HepG2 (cell line): ENCODE results near the gene GGPS1. TPM values are rescaled to one million over a fixed set of nuclear protein-coding genes. Genes with fewer than 3 reads are reported as not detected.

Experiments
- EED ChIP-seq: sonication (generic); formaldehyde crosslinking; IDR thresholded peaks from 2 replicates; pipeline ENCODE4 v1.5.0; 2020; ENCODE audit warnings: mild to moderate bottlenecking, missing genetic modification reagents
- GABPA ChIP-seq, 2 experiments: IDR thresholded peaks; 2 replicates each; pipeline ENCODE4 v1.6.1; 2011 to 2016; ENCODE audit warnings: low read depth in 2 of 2, low read length in 1 of 2, missing biosample characterization in 1 of 2, missing genetic modification characterization in 1 of 2
- KAT7 ChIP-seq: IDR thresholded peaks from 2 replicates; pipeline ENCODE4 v1.6.1; 2018; ENCODE audit warnings: borderline replicate concordance, missing compliant biosample characterization
- RXRB ChIP-seq: IDR thresholded peaks from 2 replicates; pipeline ENCODE4 v1.6.1; 2016; ENCODE audit warnings: borderline replicate concordance, missing genetic modification reagents, missing compliant biosample characterization
- SAFB2 ChIP-seq: sonication (generic); formaldehyde crosslinking; IDR thresholded peaks from 2 replicates; pipeline ENCODE4 v1.5.1; 2020; ENCODE audit warnings: missing genetic modification reagents, low read depth, mild to moderate bottlenecking, borderline replicate concordance
- ZBTB40 ChIP-seq, 2 experiments: fragments of 450-650 bp in 1 of 2; sonication (generic) in 1 of 2; formaldehyde crosslinking in 1 of 2; IDR thresholded peaks; 2 replicates each; pipeline versions ENCODE4 v1.6.1 to v1.8.0; 2016 to 2022; ENCODE audit warnings: antibody characterized with exemption in 1 of 2, mild to moderate bottlenecking in 1 of 2, missing genetic modification reagents in 1 of 2
- ZNF251 ChIP-seq: sonication (generic); formaldehyde crosslinking; IDR thresholded peaks from 2 replicates; pipeline ENCODE4 v1.9.0; 2021; ENCODE audit warnings: mild to moderate bottlenecking, missing genetic modification reagents
- ZNF382 ChIP-seq: sonication (generic); formaldehyde crosslinking; IDR thresholded peaks from 2 replicates; pipeline ENCODE4 v1.5.0; 2020; ENCODE audit warnings: missing genetic modification reagents, mild to moderate bottlenecking, borderline replicate concordance
- ZNF775 ChIP-seq: sonication (generic); formaldehyde crosslinking; IDR thresholded peaks from 2 replicates; pipeline ENCODE4 v1.4.0; 2020; ENCODE audit warnings: missing genetic modification reagents, mild to moderate bottlenecking, moderate library complexity, borderline replicate concordance
- ZXDC ChIP-seq: sonication (generic); formaldehyde crosslinking; IDR thresholded peaks from 2 replicates; pipeline ENCODE4 v1.5.0; 2020; ENCODE audit warnings: mild to moderate bottlenecking, missing genetic modification reagents
- polyA plus RNA-seq, 8 experiments: library from polyadenylated mRNA; depleted of rRNA in 3 of 8; stranded (reverse) in 7 of 8; unstranded in 1 of 8; fragments of >200 nt; fragmentation: Illumina TruSeq in 4 of 8; extraction: Trizol in 4 of 8; gene quantifications; 2 replicates each; pipeline versions ENCODE4 v1.2.1 to v1.2.3, GENCODE V29; 2011 to 2016; ENCODE audit warnings: low read depth in 4 of 8, missing spikeins in 1 of 8, mixed read lengths in 1 of 8; ENCODE audit not compliant: insufficient read depth in 1 of 8
- total RNA-seq, 5 experiments: library from RNA; depleted of rRNA; stranded (reverse); fragments of >200 nt; fragmentation: Illumina TruSeq; extraction: Trizol; gene quantifications; 2 replicates each; pipeline ENCODE4 v1.2.3, GENCODE V29; 2016; ENCODE audit warnings: low read depth in 1 of 5
- TF ChIP-seq, protein P1 (sequence below): sonication (generic); formaldehyde crosslinking; IDR thresholded peaks from 2 replicates; pipeline ENCODE4 v1.5.0; 2020; ENCODE audit warnings: mild to moderate bottlenecking, missing genetic modification reagents, borderline replicate concordance

GGPS1 gene
- total and polyA plus RNA-seq, 2 of the 13 experiments (the other 11 are each of a cell fraction or from before 2014, with no cell fraction given), result 28.8 to 42.6 TPM

GRCh38 chr1:235286667-235287066 is 41.7 kb upstream of the GGPS1 start (continued):
- TF ChIP-seq ZXDC (no peak), ZBTB40 (IDR thresholded peaks at IDR 0.05) (no peak), ZBTB40 (CRISPR knock-in tag; IDR thresholded peaks at IDR 0.05) (no peak), RXRB (no peak), SAFB2 (CRISPR knock-in tag) (no peak), EED (no peak), KAT7 (no peak), ZNF775 (CRISPR knock-in tag) (no peak), ZNF251 (CRISPR knock-in tag) (no peak), ZNF382 (CRISPR knock-in tag) (no peak), GABPA (IDR thresholded peaks at IDR 0.05; ENCODE audit: low read depth, low read length) (no peak), GABPA (CRISPR knock-in tag; IDR thresholded peaks at IDR 0.05; ENCODE audit: low read depth) (no peak)
- TF ChIP-seq, protein P1, sequence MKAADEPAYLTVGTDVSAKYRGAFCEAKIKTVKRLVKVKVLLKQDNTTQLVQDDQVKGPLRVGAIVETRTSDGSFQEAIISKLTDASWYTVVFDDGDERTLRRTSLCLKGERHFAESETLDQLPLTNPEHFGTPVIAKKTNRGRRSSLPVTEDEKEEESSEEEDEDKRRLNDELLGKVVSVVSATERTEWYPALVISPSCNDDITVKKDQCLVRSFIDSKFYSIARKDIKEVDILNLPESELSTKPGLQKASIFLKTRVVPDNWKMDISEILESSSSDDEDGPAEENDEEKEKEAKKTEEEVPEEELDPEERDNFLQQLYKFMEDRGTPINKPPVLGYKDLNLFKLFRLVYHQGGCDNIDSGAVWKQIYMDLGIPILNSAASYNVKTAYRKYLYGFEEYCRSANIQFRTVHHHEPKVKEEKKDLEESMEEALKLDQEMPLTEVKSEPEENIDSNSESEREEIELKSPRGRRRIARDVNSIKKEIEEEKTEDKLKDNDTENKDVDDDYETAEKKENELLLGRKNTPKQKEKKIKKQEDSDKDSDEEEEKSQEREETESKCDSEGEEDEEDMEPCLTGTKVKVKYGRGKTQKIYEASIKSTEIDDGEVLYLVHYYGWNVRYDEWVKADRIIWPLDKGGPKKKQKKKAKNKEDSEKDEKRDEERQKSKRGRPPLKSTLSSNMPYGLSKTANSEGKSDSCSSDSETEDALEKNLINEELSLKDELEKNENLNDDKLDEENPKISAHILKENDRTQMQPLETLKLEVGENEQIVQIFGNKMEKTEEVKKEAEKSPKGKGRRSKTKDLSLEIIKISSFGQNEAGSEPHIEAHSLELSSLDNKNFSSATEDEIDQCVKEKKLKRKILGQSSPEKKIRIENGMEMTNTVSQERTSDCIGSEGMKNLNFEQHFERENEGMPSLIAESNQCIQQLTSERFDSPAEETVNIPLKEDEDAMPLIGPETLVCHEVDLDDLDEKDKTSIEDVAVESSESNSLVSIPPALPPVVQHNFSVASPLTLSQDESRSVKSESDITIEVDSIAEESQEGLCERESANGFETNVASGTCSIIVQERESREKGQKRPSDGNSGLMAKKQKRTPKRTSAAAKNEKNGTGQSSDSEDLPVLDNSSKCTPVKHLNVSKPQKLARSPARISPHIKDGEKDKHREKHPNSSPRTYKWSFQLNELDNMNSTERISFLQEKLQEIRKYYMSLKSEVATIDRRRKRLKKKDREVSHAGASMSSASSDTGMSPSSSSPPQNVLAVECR (CRISPR knock-in tag), result no peak
- TF ChIP-seq, all 625 proteins: peak for 0
